ENCODE results near the gene CCDC107. TPM values are rescaled to one million over a fixed set of nuclear protein-coding genes. Genes with fewer than 3 reads are reported as not detected.

The CCDC107 gene
- total and polyA plus RNA-seq, 2 of the 13 experiments (the other 11 are each of a cell fraction or from before 2014, with no cell fraction given): 7.1 to 15.2 TPM

DNA sequence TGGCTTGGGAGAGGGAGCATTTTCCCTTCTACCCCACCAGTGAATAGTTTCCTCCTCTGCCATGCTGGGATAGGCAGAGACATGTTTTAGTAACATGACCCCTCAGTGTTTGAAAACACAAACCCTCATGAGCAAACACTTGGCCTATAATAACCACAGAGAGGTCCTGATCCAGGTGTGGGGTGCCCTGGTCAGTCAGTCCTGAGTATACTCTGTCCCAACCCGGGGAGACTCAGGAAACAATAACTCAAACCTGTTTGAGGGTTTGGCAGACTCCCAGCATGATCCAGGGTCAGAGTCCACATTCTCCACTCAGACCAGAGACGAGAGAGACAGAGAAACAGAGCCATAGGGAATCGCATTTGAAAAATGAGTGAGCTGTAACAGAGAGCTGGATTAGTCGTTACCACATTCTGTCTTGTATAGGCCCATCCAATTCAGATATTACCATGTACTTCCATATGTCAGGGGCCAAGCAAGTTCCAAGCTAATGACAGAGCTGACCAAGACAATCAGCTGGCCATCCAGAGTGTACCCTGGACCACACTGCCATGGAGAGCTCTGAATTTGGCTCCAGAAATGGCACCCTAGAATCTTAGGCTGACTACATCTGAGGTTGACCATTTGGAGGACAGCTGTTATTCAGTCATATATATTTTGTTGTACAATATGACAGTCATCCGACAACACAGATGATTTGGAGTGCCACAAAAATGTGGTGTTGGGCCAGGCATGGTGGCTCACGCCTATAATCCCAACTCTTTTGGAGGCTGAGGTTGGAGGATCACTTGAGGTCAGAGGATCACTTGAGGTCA is 11.4 kb downstream of the CCDC107 start (continued):
- TF ChIP-seq HOXA3 (CRISPR knock-in tag; IDR thresholded peaks at IDR 0.05): peak; percentile 42
- TF ChIP-seq, protein P1, sequence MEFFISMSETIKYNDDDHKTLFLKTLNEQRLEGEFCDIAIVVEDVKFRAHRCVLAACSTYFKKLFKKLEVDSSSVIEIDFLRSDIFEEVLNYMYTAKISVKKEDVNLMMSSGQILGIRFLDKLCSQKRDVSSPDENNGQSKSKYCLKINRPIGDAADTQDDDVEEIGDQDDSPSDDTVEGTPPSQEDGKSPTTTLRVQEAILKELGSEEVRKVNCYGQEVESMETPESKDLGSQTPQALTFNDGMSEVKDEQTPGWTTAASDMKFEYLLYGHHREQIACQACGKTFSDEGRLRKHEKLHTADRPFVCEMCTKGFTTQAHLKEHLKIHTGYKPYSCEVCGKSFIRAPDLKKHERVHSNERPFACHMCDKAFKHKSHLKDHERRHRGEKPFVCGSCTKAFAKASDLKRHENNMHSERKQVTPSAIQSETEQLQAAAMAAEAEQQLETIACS (CRISPR knock-in tag; IDR thresholded peaks at IDR 0.05): no peak
- TF ChIP-seq, protein P2, sequence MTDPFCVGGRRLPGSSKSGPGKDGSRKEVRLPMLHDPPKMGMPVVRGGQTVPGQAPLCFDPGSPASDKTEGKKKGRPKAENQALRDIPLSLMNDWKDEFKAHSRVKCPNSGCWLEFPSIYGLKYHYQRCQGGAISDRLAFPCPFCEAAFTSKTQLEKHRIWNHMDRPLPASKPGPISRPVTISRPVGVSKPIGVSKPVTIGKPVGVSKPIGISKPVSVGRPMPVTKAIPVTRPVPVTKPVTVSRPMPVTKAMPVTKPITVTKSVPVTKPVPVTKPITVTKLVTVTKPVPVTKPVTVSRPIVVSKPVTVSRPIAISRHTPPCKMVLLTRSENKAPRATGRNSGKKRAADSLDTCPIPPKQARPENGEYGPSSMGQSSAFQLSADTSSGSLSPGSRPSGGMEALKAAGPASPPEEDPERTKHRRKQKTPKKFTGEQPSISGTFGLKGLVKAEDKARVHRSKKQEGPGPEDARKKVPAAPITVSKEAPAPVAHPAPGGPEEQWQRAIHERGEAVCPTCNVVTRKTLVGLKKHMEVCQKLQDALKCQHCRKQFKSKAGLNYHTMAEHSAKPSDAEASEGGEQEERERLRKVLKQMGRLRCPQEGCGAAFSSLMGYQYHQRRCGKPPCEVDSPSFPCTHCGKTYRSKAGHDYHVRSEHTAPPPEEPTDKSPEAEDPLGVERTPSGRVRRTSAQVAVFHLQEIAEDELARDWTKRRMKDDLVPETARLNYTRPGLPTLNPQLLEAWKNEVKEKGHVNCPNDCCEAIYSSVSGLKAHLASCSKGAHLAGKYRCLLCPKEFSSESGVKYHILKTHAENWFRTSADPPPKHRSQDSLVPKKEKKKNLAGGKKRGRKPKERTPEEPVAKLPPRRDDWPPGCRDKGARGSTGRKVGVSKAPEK (CRISPR knock-in tag; IDR thresholded peaks at IDR 0.05; ENCODE audit: borderline replicate concordance): no peak
- TF ChIP-seq, protein P3, sequence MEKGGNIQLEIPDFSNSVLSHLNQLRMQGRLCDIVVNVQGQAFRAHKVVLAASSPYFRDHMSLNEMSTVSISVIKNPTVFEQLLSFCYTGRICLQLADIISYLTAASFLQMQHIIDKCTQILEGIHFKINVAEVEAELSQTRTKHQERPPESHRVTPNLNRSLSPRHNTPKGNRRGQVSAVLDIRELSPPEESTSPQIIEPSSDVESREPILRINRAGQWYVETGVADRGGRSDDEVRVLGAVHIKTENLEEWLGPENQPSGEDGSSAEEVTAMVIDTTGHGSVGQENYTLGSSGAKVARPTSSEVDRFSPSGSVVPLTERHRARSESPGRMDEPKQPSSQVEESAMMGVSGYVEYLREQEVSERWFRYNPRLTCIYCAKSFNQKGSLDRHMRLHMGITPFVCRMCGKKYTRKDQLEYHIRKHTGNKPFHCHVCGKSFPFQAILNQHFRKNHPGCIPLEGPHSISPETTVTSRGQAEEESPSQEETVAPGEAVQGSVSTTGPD (CRISPR knock-in tag; IDR thresholded peaks at IDR 0.05): no peak
- TF ChIP-seq ZNF7 (CRISPR knock-in tag; IDR thresholded peaks at IDR 0.05): no peak
- TF ChIP-seq ZBTB42 (CRISPR knock-in tag; IDR thresholded peaks at IDR 0.05): no peak
- no peak for TF ChIP-seq ZNF577 (CRISPR knock-in tag; IDR thresholded peaks at IDR 0.05; ENCODE audit: borderline replicate concordance, low read depth)
- TF ChIP-seq, protein P4, sequence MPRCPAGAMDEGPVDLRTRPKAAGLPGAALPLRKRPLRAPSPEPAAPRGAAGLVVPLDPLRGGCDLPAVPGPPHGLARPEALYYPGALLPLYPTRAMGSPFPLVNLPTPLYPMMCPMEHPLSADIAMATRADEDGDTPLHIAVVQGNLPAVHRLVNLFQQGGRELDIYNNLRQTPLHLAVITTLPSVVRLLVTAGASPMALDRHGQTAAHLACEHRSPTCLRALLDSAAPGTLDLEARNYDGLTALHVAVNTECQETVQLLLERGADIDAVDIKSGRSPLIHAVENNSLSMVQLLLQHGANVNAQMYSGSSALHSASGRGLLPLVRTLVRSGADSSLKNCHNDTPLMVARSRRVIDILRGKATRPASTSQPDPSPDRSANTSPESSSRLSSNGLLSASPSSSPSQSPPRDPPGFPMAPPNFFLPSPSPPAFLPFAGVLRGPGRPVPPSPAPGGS (CRISPR knock-in tag; IDR thresholded peaks at IDR 0.05): no peak
- TF ChIP-seq NCOA2 (CRISPR knock-in tag; IDR thresholded peaks at IDR 0.05): peak; percentile 47; the same call in 1 of the 2 replicates
- peak; percentile 43 for TF ChIP-seq ERF (CRISPR knock-in tag; IDR thresholded peaks at IDR 0.05)
- TF ChIP-seq ZNF772 (CRISPR knock-in tag; IDR thresholded peaks at IDR 0.05): no peak
- TF ChIP-seq, protein P5, sequence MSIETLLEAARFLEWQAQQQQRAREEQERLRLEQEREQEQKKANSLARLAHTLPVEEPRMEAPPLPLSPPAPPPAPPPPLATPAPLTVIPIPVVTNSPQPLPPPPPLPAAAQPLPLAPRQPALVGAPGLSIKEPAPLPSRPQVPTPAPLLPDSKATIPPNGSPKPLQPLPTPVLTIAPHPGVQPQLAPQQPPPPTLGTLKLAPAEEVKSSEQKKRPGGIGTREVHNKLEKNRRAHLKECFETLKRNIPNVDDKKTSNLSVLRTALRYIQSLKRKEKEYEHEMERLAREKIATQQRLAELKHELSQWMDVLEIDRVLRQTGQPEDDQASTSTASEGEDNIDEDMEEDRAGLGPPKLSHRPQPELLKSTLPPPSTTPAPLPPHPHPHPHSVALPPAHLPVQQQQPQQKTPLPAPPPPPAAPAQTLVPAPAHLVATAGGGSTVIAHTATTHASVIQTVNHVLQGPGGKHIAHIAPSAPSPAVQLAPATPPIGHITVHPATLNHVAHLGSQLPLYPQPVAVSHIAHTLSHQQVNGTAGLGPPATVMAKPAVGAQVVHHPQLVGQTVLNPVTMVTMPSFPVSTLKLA (IDR thresholded peaks at IDR 0.05): no peak
- TF ChIP-seq ZSCAN21 (CRISPR knock-in tag; IDR thresholded peaks at IDR 0.05; ENCODE audit: borderline replicate concordance): no peak
- TF ChIP-seq SSRP1 (CRISPR knock-in tag; IDR thresholded peaks at IDR 0.05): no peak
- no peak for TF ChIP-seq ZNF777 (CRISPR knock-in tag; IDR thresholded peaks at IDR 0.05)
- TF ChIP-seq, protein P6, sequence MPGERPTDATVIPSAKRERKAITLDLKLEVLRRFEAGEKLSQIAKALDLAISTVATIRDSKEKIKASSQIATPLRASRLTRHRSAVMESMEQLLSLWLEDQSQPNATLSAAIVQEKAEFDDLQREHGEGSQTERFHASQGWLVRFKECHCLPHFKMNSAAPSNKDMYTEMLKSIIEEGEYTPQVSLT (CRISPR knock-in tag; IDR thresholded peaks at IDR 0.05; ENCODE audit: borderline replicate concordance, low read depth): no peak
- TF ChIP-seq NONO (IDR thresholded peaks at IDR 0.05): no peak
- 0 out of 2 replicates have a peak, but pooled peaks have one; percentile 39 for TF ChIP-seq NONO (CRISPR knock-in tag; conservative IDR thresholded peaks at IDR 0.05)
- TF ChIP-seq SMAD9 (CRISPR knock-in tag; IDR thresholded peaks at IDR 0.05): no peak
- TF ChIP-seq ZNF589 (CRISPR knock-in tag; conservative IDR thresholded peaks at IDR 0.05): no peak
